HFF-Myc (cell line): ENCODE results near the gene PLOD1.

Source experiments
- DNase-seq: peaks from one replicate; pipeline ENCODE4 v3.0.0-alpha.2; 2011; ENCODE audit warnings: low read depth; ENCODE audit errors: extremely low read depth
- H3K4me3 ChIP-seq: replicated peaks from 2 replicates; pipeline ENCODE4 v1.5.1; 2011; ENCODE audit warnings: low read depth, mild to moderate bottlenecking, control low read depth, low read length
- CTCF ChIP-seq: IDR thresholded peaks from 2 replicates; pipeline ENCODE4 v1.5.1; 2012; ENCODE audit warnings: mild to moderate bottlenecking, low read depth, low read length, control low read depth; ENCODE audit errors: missing control alignments

Gene PLOD1

GRCh38 chr1:11942280-11942679 lies 7.8 kb downstream of the PLOD1 start:
- no peak for DNase-seq
- no peak for TF ChIP-seq CTCF
- H3K4me3 ChIP-seq, result no peak overlapping the region

- TF ChIP-seq CTCF, result no peak
- no peak for DNase-seq
- H3K4me3 ChIP-seq, result no peak overlapping the region
Measured at GRCh38 chr1:11943619-11944018, 9.1 kb downstream of the PLOD1 start.

GRCh38 chr1:11944358-11944931 lies 9.9 kb downstream of the PLOD1 start:
- no peak for DNase-seq
- no peak for TF ChIP-seq CTCF
- no peak overlapping the region for H3K4me3 ChIP-seq

- TF ChIP-seq CTCF, result no peak
- DNase-seq, result no peak
- no peak overlapping the region for H3K4me3 ChIP-seq
Measured at GRCh38 chr1:11946647-11947046, 12.1 kb downstream of the PLOD1 start.

GRCh38 chr1:11948822-11949458 lies 14.4 kb downstream of the PLOD1 start:
- no peak for DNase-seq
- no peak for TF ChIP-seq CTCF
- no peak overlapping the region for H3K4me3 ChIP-seq

GRCh38 chr1:11951901-11952300 lies 17.4 kb downstream of the PLOD1 start:
- no peak for DNase-seq
- TF ChIP-seq CTCF, result no peak
- no peak overlapping the region for H3K4me3 ChIP-seq

- no peak overlapping the region for H3K4me3 ChIP-seq
- no peak for DNase-seq
- no peak for TF ChIP-seq CTCF
Measured at GRCh38 chr1:11952455-11953109, 18.1 kb downstream of the PLOD1 start.
